ENCODE data around the gene FCHO1. TPM values are rescaled to one million over a fixed set of nuclear protein-coding genes. Genes with fewer than 3 reads are reported as not detected.

The FCHO1 gene
- total RNA-seq, 2 experiments from 2014 or later: 55.0 to 58.1 TPM

DNA sequence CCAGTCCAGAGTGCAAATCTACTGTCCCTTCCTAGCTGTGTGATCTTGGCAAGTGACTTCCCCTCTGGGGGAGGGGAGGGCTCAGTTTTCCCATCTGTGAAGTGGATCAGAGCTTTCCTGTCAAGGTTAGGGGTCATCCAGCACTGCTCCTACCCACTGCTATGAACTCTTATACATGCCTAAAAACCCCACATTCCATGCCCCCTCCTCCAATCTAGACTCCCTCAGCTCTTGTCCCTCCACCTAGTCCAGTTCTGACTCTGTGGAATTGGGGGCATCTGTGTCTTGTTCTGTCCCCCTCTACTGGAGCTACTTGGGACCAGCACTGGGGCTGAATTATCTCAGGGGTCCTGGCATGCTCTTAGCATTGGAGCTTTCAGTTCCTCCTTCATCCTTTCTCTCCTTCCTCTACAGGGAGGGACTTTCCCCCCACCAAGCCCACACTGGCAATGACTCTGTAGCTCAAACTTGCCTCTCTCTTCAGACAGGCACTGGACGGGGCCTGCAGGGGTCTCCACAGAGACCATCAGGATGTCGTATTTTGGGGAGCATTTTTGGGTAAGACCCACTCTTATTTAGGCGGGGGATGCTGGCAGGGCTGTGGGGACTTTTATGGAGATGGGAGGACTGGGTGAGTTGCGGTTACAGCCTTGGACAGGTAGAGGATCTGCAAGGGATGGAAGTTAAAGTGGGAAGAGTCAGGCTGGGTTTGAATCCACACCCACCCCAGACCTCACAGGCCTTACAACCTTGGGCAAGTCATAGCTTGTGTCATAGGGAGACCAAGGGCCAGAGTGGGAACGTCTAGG lies 3.6 kb downstream of the FCHO1 start:
- Mint-ChIP-seq H3K36me3 (ENCODE audit: low read depth) (peaks cover 50% of the 10 kb centered on the region), H3K27me3 (ENCODE audit: low read depth) (no peaks in the 10 kb centered on the region), H3K27ac (peak overlapping the region; percentile 70), H3K4me3 (no peak overlapping the region), H3K9me3 (ENCODE audit: insufficient read depth) (no peaks in the 10 kb centered on the region), H3K4me1 (ENCODE audit: low read depth) (peaks cover 48% of the 10 kb centered on the region)
- ChIA-PET CTCF (interaction anchor here (0.9 to 4.0 kb wide), 6 partner anchors 12 to 105 kb away, joined by 3 to 12 read pairs (median 4); partner anchors contain the start of gene RPL18A), POLR2A (interaction anchor here (2.3 kb wide), 1 partner anchor 13 kb away, joined by 8 read pairs; no protein-coding TSS in a partner anchor)
- no peak for ATAC-seq
- DNase-seq: no peak

DNA sequence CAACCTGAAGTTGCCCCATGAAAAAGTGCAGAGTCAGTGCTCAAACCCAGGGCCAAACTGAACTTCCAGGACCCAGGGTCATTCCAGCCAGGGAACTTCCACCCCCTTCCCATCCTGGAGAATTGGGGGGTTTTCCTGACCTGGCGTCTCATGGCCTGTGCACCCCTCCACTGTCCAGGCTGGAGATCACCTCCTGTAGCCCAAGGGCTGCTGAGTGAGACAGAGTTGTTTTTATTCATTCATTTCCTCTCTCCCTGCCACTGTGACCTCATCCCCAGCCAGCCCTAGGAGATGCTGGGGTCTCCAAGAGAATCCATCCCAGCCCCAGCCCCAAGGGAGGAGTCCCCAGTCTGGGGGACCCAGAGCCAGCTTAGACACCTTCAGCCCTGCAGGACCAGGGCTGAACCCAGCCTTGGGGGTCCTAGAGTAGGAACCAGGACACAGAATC lies 4.2 kb downstream of the FCHO1 start:
- H3K27ac Mint-ChIP-seq: peak overlapping the region; percentile 70
- H3K9me3 Mint-ChIP-seq (ENCODE audit: insufficient read depth): no peaks in the 10 kb centered on the region
- no peak for ATAC-seq
- no peak for DNase-seq
- ChIA-PET POLR2A (interaction anchor here (2.3 kb wide), 1 partner anchor 13 kb away, joined by 8 read pairs; no protein-coding TSS in a partner anchor), CTCF (interaction anchor here (1.4 to 2.7 kb wide), 3 partner anchors 19 to 104 kb away, joined by 4 to 12 read pairs (median 5); partner anchors contain the start of gene RPL18A)
- peaks cover 54% of the 10 kb centered on the region for H3K36me3 Mint-ChIP-seq (ENCODE audit: low read depth)
- no peaks in the 10 kb centered on the region for H3K27me3 Mint-ChIP-seq (ENCODE audit: low read depth)
- peaks cover 42% of the 10 kb centered on the region for H3K4me1 Mint-ChIP-seq (ENCODE audit: low read depth)
- no peak overlapping the region for H3K4me3 Mint-ChIP-seq

DNA sequence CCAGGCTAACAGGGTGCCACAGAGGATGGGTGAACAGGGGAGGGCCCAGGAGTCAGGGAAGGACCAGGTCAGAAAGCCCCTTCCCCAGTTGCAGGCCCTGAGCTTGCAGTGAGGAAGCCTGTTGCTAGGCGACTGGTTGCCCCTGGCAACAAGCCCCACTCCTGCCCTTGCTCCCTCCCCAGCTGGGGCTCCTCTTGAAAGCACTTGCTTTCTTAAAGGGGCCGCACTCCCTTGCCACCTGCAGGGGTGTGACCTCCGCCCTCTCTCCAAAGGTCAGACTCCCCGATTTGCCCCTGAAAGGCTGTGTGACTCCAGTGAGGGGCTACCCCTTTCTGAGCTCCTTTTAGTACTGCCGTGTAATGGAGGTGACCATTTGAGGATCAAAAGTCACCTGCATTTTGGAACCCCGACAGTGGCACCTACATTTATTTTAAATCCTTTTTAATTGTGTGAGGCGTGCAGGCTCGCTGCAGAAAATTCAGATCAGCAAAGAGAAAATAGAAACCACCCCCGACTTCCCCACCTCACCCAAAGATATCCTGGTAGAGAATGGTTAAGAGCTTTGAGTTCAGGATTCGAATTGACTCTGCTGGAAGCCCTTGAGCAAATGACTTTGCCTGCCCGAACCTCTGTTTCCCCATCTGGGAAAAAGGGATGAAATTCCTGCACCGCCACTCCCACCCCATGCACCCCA lies 4.8 kb downstream of the FCHO1 start:
- Mint-ChIP-seq H3K4me1 (ENCODE audit: low read depth) (peaks cover 39% of the 10 kb centered on the region), H3K27ac (peak overlapping the region; percentile 70), H3K36me3 (ENCODE audit: low read depth) (peaks cover 60% of the 10 kb centered on the region), H3K27me3 (ENCODE audit: low read depth) (no peaks in the 10 kb centered on the region), H3K9me3 (ENCODE audit: insufficient read depth) (no peaks in the 10 kb centered on the region), H3K4me3 (no peak overlapping the region)
- ChIA-PET POLR2A (interaction anchor here (2.3 kb wide), 1 partner anchor 14 kb away, joined by 8 read pairs; no protein-coding TSS in a partner anchor), CTCF (interaction anchor here (1.1 to 2.7 kb wide), 3 partner anchors 11 to 103 kb away, joined by 4 to 12 read pairs (median 5); partner anchors contain the start of gene RPL18A)
- peak; percentile 59 for DNase-seq
- ATAC-seq: no peak

DNA sequence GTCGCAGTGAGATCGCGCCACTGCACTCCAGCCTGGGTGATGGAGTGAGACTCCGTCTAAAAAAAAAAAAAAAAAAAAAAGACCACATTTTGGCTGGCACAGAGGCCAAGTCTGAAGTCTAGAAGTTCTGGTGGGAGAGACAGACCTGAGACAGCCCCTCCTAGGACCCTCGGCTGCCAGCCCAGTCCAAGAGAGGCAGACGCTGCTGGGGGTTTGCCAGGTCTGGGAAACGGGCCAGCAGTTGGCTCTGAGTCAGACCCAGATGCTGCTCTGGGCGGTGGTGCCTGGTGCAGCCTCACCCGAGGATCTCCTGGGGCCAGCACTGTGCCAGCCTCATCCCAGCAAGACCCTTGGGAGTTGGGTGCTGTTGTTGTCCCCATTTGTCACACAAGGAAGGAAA lies 5.8 kb downstream of the FCHO1 start:
- Mint-ChIP-seq H3K36me3 (ENCODE audit: low read depth) (peaks cover 59% of the 10 kb centered on the region), H3K9me3 (ENCODE audit: insufficient read depth) (no peaks in the 10 kb centered on the region), H3K4me1 (ENCODE audit: low read depth) (peaks cover 33% of the 10 kb centered on the region), H3K27ac (no peak overlapping the region), H3K27me3 (ENCODE audit: low read depth) (no peaks in the 10 kb centered on the region), H3K4me3 (no peak overlapping the region)
- DNase-seq: no peak
- ChIA-PET CTCF (interaction anchor here (1.1 kb wide), 1 partner anchor 10 kb away, joined by 4 read pairs; no protein-coding TSS in a partner anchor), POLR2A (no interaction called here)
- ATAC-seq: no peak

DNA sequence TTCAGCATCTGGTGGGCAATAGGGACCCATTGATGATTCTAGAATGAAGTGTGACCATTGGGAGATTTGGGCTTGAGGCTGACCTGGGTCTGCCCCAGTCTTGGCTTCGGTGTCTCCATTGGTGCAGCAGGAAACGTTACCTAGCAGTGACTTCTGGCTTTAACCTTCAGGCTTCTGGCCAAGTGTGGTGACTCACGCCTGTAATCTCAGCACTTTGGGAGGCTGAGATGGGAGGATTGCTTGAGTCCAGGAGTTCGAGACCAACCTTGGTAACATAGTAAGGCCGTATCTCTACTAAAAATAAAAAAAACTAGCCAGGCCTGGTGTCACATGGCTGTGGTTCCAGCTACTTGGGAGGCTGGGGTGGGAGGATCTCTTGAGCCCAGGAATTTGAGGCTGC lies 7.2 kb downstream of the FCHO1 start:
- no peaks in the 10 kb centered on the region for H3K27me3 Mint-ChIP-seq (ENCODE audit: low read depth)
- no peaks in the 10 kb centered on the region for H3K9me3 Mint-ChIP-seq (ENCODE audit: insufficient read depth)
- no peak for DNase-seq
- peaks cover 65% of the 10 kb centered on the region for H3K36me3 Mint-ChIP-seq (ENCODE audit: low read depth)
- no peak overlapping the region for H3K27ac Mint-ChIP-seq
- ATAC-seq: no peak
- peaks cover 27% of the 10 kb centered on the region for H3K4me1 Mint-ChIP-seq (ENCODE audit: low read depth)
- POLR2A ChIA-PET: no interaction called here
- H3K4me3 Mint-ChIP-seq: no peak overlapping the region
- CTCF ChIA-PET: interaction anchor here (0.8 to 1.5 kb wide), 2 partner anchors 32 to 101 kb away, joined by 3 to 4 read pairs; partner anchors contain the start of gene RPL18A

DNA sequence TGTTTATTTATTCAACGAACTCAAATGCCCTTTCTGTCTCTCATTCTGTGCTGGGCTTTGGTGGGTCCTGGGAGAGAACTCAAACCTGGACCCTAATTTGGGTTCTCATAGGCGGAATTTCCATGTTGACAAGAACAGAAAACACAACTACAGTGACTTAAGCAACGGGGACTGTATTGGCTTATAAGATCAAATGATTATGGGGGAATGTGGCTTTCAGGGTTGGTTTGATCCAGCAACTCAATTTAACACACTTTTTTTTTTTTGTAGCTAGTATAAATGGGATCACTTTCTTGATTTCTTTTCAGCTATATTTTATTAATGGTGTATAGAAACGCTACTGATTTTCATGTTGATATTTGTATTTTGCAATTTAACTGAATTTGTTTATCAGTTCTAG lies 9.9 kb downstream of the FCHO1 start:
- Mint-ChIP-seq H3K36me3 (ENCODE audit: low read depth) (peaks cover 59% of the 10 kb centered on the region), H3K9me3 (ENCODE audit: insufficient read depth) (no peaks in the 10 kb centered on the region), H3K27ac (no peak overlapping the region), H3K4me1 (ENCODE audit: low read depth) (peaks cover 12% of the 10 kb centered on the region), H3K27me3 (ENCODE audit: low read depth) (no peaks in the 10 kb centered on the region), H3K4me3 (no peak overlapping the region)
- CTCF ChIA-PET: no interaction called here
- POLR2A ChIA-PET: no interaction called here
- DNase-seq: no peak
- ATAC-seq: no peak

DNA sequence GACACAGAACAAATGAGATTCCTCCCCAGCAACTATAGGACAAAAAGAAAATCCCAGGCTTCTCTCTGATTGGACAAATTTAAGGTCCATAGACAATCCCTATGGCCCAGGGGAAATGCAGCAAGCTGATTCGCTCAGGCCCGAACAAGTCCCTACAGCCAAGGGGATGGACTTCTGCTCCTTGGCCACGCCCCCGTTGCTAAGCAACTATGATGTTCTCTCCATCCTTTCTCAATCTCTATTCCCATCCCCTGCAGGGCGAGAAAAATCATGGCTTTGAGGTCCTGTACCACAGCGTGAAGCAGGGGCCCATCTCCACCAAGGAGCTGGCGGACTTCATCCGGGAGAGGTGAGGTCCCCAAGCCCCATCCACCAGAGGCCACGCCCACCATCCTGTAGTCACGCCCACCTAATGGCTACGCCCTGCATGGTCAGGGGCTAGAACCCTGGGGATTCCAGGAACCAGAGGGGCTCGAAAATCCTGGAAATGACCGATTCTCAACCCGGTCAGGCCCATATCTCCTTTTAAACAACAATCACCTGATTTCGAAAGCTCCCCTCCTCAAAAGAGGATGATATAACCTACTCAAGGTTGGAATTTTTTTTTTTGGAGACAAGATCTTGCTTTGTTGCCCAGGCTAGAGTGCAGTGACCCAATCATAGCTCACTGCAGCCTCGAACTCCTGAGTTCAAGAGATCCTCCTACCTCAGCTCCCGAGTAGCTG lies 11.4 kb downstream of the FCHO1 start:
- POLR2A ChIA-PET: no interaction called here
- Mint-ChIP-seq H3K27ac (no peak overlapping the region), H3K27me3 (ENCODE audit: low read depth) (no peaks in the 10 kb centered on the region), H3K4me3 (no peak overlapping the region), H3K4me1 (ENCODE audit: low read depth) (peaks cover 11% of the 10 kb centered on the region), H3K36me3 (ENCODE audit: low read depth) (peaks cover 56% of the 10 kb centered on the region), H3K9me3 (ENCODE audit: insufficient read depth) (no peaks in the 10 kb centered on the region)
- CTCF ChIA-PET: interaction anchor here (0.8 kb wide), 1 partner anchor 66 kb away, joined by 4 read pairs; no protein-coding TSS in a partner anchor
- DNase-seq (no peak), ATAC-seq (no peak)

DNA sequence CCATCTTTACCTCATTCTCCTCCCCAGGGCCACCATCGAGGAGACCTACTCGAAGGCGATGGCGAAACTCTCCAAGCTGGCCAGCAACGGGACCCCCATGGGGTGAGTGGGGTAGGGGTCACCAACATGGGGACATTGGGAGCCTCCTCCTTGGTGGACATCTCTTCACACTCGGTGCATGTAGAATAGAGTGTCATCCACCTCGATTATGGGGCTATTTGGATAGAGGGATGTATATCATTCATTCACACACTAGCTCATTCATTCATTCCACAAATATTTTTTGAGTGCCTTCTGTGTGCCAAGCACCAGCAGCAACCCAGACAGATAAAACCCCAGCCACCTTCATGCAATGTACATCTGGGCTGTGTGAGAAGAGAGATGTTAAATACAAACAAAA lies 13.1 kb downstream of the FCHO1 start:
- DNase-seq (no peak), ATAC-seq (no peak)
- no peak overlapping the region for H3K4me3 Mint-ChIP-seq
- peaks cover 9% of the 10 kb centered on the region for H3K4me1 Mint-ChIP-seq (ENCODE audit: low read depth)
- no peaks in the 10 kb centered on the region for H3K27me3 Mint-ChIP-seq (ENCODE audit: low read depth)
- CTCF ChIA-PET: interaction anchor here (0.7 kb wide), 1 partner anchor 40 kb away, joined by 3 read pairs; no protein-coding TSS in a partner anchor
- no peaks in the 10 kb centered on the region for H3K9me3 Mint-ChIP-seq (ENCODE audit: insufficient read depth)
- peaks cover 54% of the 10 kb centered on the region for H3K36me3 Mint-ChIP-seq (ENCODE audit: low read depth)
- no peak overlapping the region for H3K27ac Mint-ChIP-seq
- POLR2A ChIA-PET: no interaction called here

DNA sequence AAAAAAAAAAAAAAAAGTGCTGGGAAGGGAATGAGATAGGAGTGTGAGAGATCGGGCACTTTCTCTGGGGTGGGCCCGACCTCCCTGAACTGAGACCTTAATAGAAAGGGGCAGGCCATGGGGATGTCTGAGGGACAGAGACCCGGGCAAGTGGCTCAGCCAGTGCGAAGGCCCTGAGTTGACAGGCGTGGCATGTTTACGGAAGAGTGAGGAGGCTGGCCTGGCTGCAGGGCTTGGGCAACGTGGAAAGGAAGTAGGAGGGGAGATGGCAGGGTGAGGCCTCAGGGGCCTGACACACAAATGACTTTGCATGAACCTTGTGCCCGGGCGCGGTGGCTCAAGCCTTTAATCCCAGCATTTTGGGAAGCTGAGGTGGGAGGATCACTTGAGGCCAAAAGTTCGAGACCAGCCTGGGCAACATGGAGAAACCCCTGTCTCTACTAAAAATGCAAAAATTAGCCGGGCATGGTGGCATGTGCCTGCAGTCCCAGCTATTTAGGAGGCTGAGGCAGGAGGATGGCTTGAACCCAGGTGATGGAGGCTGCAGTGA lies 13.9 kb downstream of the FCHO1 start:
- Mint-ChIP-seq H3K4me1 (ENCODE audit: low read depth) (peaks cover 9% of the 10 kb centered on the region), H3K27me3 (ENCODE audit: low read depth) (no peaks in the 10 kb centered on the region), H3K36me3 (ENCODE audit: low read depth) (peaks cover 59% of the 10 kb centered on the region), H3K9me3 (ENCODE audit: insufficient read depth) (no peaks in the 10 kb centered on the region), H3K27ac (no peak overlapping the region), H3K4me3 (no peak overlapping the region)
- DNase-seq: no peak
- ChIA-PET POLR2A (interaction anchor here (0.6 kb wide), 1 partner anchor 28 kb away, joined by 4 read pairs; no protein-coding TSS in a partner anchor), CTCF (interaction anchor here (2.6 kb wide), 1 partner anchor 90 kb away, joined by 8 read pairs; no protein-coding TSS in a partner anchor)
- ATAC-seq: no peak

DNA sequence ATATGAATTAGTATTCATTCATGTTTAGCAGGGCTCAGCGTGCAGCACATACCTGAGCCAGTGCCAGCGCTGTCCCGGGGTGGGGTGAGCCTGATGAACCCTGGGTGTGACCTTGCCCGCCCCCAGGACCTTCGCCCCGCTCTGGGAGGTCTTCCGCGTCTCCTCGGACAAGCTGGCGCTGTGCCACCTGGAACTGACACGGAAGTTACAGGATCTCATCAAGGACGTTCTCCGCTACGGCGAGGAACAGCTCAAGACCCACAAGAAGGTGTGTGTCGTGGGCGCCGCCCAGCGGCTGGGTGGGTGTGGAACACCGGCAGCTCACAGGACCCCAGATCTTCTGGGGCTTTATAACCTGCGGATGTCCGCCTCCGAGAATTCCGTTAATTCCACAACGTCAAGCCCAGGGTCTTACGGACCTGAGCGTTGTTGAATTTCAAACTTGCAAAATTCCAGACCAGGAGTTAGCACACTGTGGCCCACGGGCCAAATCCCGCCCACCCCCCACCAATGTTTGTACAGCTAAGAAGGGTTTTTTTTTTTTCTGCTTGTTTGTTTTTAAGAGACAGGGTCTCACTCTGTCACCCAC lies 15.4 kb downstream of the FCHO1 start:
- H3K27me3 Mint-ChIP-seq (ENCODE audit: low read depth): no peaks in the 10 kb centered on the region
- no peak overlapping the region for H3K4me3 Mint-ChIP-seq
- H3K27ac Mint-ChIP-seq: no peak overlapping the region
- ChIA-PET CTCF (interaction anchor here (0.9 to 2.6 kb wide), 13 partner anchors 9 to 271 kb away, joined by 3 to 20 read pairs (median 4); partner anchors contain the start of genes FCHO1 and RPL18A), POLR2A (interaction anchor here (0.6 kb wide), 1 partner anchor 104 kb away, joined by 3 read pairs; no protein-coding TSS in a partner anchor)
- no peaks in the 10 kb centered on the region for H3K9me3 Mint-ChIP-seq (ENCODE audit: insufficient read depth)
- H3K36me3 Mint-ChIP-seq (ENCODE audit: low read depth): peaks cover 54% of the 10 kb centered on the region
- H3K4me1 Mint-ChIP-seq (ENCODE audit: low read depth): peaks cover 9% of the 10 kb centered on the region
- no peak for ATAC-seq
- peak; percentile 51 for DNase-seq

All from activated CD8-positive, alpha-beta T cell treated with anti-CD3 and anti-CD28 coated beads, Interleukin-2, amount 10 ng/mL, durations not matched to agents 7 days and 5 days (primary cell).